HepG2 (cell line): Measurements from ENCODE around the gene KIFC1. TPM values are rescaled to one million over a fixed set of nuclear protein-coding genes. Genes with fewer than 3 reads are reported as not detected.

Source experiments
- CBFB ChIP-seq: sonication (generic); formaldehyde crosslinking; IDR thresholded peaks from 2 replicates; pipeline ENCODE4 v1.4.0; 2020; ENCODE audit warnings: missing genetic modification reagents
- HDAC6 ChIP-seq: fragments of 200-600 bp; sonication (generic); IDR thresholded peaks from 2 replicates; pipeline ENCODE4 v1.7.0; 2017; ENCODE audit warnings: mild to moderate bottlenecking, antibody characterized with exemption, low read length, low read depth
- HIC2 ChIP-seq: sonication (generic); formaldehyde crosslinking; IDR thresholded peaks from 2 replicates; pipeline ENCODE4 v1.9.0; 2022; ENCODE audit warnings: low read depth, missing genetic modification reagents
- KDM1A ChIP-seq: IDR thresholded peaks from 2 replicates; pipeline ENCODE4 v1.6.1; 2016; ENCODE audit warnings: missing compliant biosample characterization
- PCBP1 ChIP-seq: fragments of 200-400 bp; formaldehyde crosslinking; IDR thresholded peaks from 2 replicates; pipeline ENCODE4 v1.6.1; 2017; ENCODE audit warnings: mild to moderate bottlenecking, low read depth, low read length, borderline replicate concordance
- SP5 ChIP-seq: IDR thresholded peaks from 2 replicates; pipeline ENCODE4 v1.6.1; 2016; ENCODE audit warnings: low read depth, borderline replicate concordance
- SYNCRIP ChIP-seq: fragments of 200-400 bp; formaldehyde crosslinking; IDR thresholded peaks from 2 replicates; pipeline ENCODE4 v1.6.1; 2018; ENCODE audit warnings: mild to moderate bottlenecking, low read depth, low read length; ENCODE audit not compliant: insufficient read depth
- ZBED4 ChIP-seq: sonication (generic); formaldehyde crosslinking; IDR thresholded peaks from 2 replicates; pipeline ENCODE4 v1.4.0; 2020; ENCODE audit warnings: missing genetic modification reagents, borderline replicate concordance
- ZBTB26 ChIP-seq: IDR thresholded peaks from 2 replicates; pipeline ENCODE4 v1.6.1; 2016; ENCODE audit warnings: missing compliant biosample characterization, missing genetic modification reagents, borderline replicate concordance
- ZMYM3 ChIP-seq: sonication (generic); formaldehyde crosslinking; IDR thresholded peaks from 2 replicates; pipeline ENCODE4 v1.5.1; 2020; ENCODE audit warnings: mild to moderate bottlenecking, missing genetic modification reagents
- ZMYM4 ChIP-seq: sonication (generic); formaldehyde crosslinking; IDR thresholded peaks from 2 replicates; pipeline ENCODE4 v1.8.1; 2023; ENCODE audit warnings: mild to moderate bottlenecking, missing genetic modification reagents
- ZNF12 ChIP-seq: sonication (generic); formaldehyde crosslinking; IDR thresholded peaks from 2 replicates; pipeline ENCODE4 v1.5.0; 2020; ENCODE audit warnings: missing genetic modification reagents
- ZNF224 ChIP-seq: sonication (generic); formaldehyde crosslinking; IDR thresholded peaks from 2 replicates; pipeline ENCODE4 v1.5.0; 2020; ENCODE audit warnings: mild to moderate bottlenecking, missing genetic modification reagents
- ZNF414 ChIP-seq: sonication (generic); formaldehyde crosslinking; IDR thresholded peaks from 2 replicates; pipeline ENCODE4 v1.5.0; 2020; ENCODE audit warnings: missing genetic modification reagents
- ZNF432 ChIP-seq: sonication (generic); formaldehyde crosslinking; IDR thresholded peaks from 2 replicates; pipeline ENCODE4 v1.5.0; 2020; ENCODE audit warnings: missing genetic modification reagents, mild to moderate bottlenecking, borderline replicate concordance
- ZNF605 ChIP-seq: sonication (generic); formaldehyde crosslinking; IDR thresholded peaks from 2 replicates; pipeline ENCODE4 v1.8.0; 2022; ENCODE audit warnings: mild to moderate bottlenecking, missing genetic modification reagents
- ZNF670 ChIP-seq: sonication (generic); formaldehyde crosslinking; IDR thresholded peaks from 2 replicates; pipeline ENCODE4 v1.8.0; 2022; ENCODE audit warnings: mild to moderate bottlenecking, missing genetic modification reagents, borderline replicate concordance
- ZNF770 ChIP-seq: sonication (generic); formaldehyde crosslinking; IDR thresholded peaks from 2 replicates; pipeline ENCODE4 v1.5.0; 2020; ENCODE audit warnings: mild to moderate bottlenecking, missing genetic modification reagents
- polyA plus RNA-seq, 8 experiments: library from polyadenylated mRNA; depleted of rRNA in 3 of 8; stranded (reverse) in 7 of 8; unstranded in 1 of 8; fragments of >200 nt; fragmentation: Illumina TruSeq in 4 of 8; extraction: Trizol in 4 of 8; gene quantifications; 2 replicates each; pipeline versions ENCODE4 v1.2.1 to v1.2.3, GENCODE V29; 2011 to 2016; ENCODE audit warnings: low read depth in 4 of 8, missing spikeins in 1 of 8, mixed read lengths in 1 of 8; ENCODE audit not compliant: insufficient read depth in 1 of 8
- total RNA-seq, 5 experiments: library from RNA; depleted of rRNA; stranded (reverse); fragments of >200 nt; fragmentation: Illumina TruSeq; extraction: Trizol; gene quantifications; 2 replicates each; pipeline ENCODE4 v1.2.3, GENCODE V29; 2016; ENCODE audit warnings: low read depth in 1 of 5

The KIFC1 gene
- total and polyA plus RNA-seq, 2 of the 13 experiments (the other 11 are each of a cell fraction or from before 2014, with no cell fraction given) = 25.0 to 45.5 TPM

GRCh38 chr6:33428224-33428965 is 36.8 kb downstream of the KIFC1 start (continued):
- TF ChIP-seq ZNF605 = no peak; the same call in 1 of the 2 replicates
- TF ChIP-seq ZBED4 = no peak
- no peak for TF ChIP-seq ZNF224
- TF ChIP-seq SYNCRIP = no peak
- no peak for TF ChIP-seq KDM1A (CRISPR knock-in tag)
- peak; percentile 62; the same call in 1 of the 2 replicates for TF ChIP-seq ZBTB26 (CRISPR knock-in tag)
- TF ChIP-seq HDAC6 = no peak
- TF ChIP-seq ZMYM3 (CRISPR knock-in tag) = peak; percentile 40; the same call in 1 of the 2 replicates
- TF ChIP-seq CBFB (CRISPR knock-in tag) = 0 out of 2 replicates have a peak, but pooled peaks have one; percentile 30
- 0 out of 2 replicates have a peak, but pooled peaks have one; percentile 25 for TF ChIP-seq PCBP1
- 0 out of 2 replicates have a peak, but pooled peaks have one; percentile 58 for TF ChIP-seq ZNF670 (CRISPR knock-in tag)
- no peak for TF ChIP-seq ZMYM4
- TF ChIP-seq SP5 = no peak
- TF ChIP-seq HIC2 (CRISPR knock-in tag) = no peak
- no peak for TF ChIP-seq ZNF12
- TF ChIP-seq ZNF432 (CRISPR knock-in tag) = peak; percentile 33; the same call in 1 of the 2 replicates
- TF ChIP-seq ZNF770 (CRISPR knock-in tag) = no peak
- TF ChIP-seq ZNF414 (CRISPR knock-in tag) = no peak
